H1 (cell line): ENCODE data around the gene MLYCD. TPM values are rescaled to one million over a fixed set of nuclear protein-coding genes. Genes with fewer than 3 reads are reported as not detected.

Experiments
- CTCF ChIA-PET: fragments of 300-600 bp; sonication (Branson Sonifier 250); formaldehyde crosslinking; loops from one replicate; lab custom pipeline; 2021; ENCODE audit not compliant: partially characterized antibody; lab: Charles Lee
- POLR2A ChIA-PET: fragments of 300-600 bp; sonication (Branson Sonifier 250); formaldehyde crosslinking; loops from one replicate; lab custom pipeline; 2021; ENCODE audit warnings: inconsistent platforms; ENCODE audit not compliant: partially characterized antibody; lab: Charles Lee
- DNase-seq, 2 experiments: peaks; one replicate each; pipeline versions ENCODE4 v3.0.0 to v3.0.0-alpha.2; 2010 to 2022; ENCODE audit warnings: low spot score in 2 of 2, low read depth in 1 of 2, mixed read lengths in 1 of 2
- FAIRE-seq: peaks from 2 replicates; lab custom pipeline; 2011; peaks lifted over from hg19 to GRCh38; lab: Jason Lieb, UNC
- H2AFZ ChIP-seq: 2 replicates; pipeline ENCODE4 v1.8.1; 2012; ENCODE audit warnings: low read length, inconsistent platforms
- H2AK5ac ChIP-seq: 2 replicates; pipeline ENCODE4 v1.6.1; 2013; ENCODE audit warnings: low read depth, low read length
- H2BK120ac ChIP-seq: replicated peaks from 2 replicates; pipeline ENCODE3; 2013; ENCODE audit warnings: low read depth, low read length, inconsistent platforms
- H2BK12ac ChIP-seq: 2 replicates; pipeline ENCODE4 v1.6.1; 2013; ENCODE audit warnings: low read depth, low read length
- H2BK15ac ChIP-seq: 2 replicates; pipeline ENCODE4 v1.6.1; 2013; ENCODE audit warnings: low read length
- H2BK20ac ChIP-seq: 2 replicates; pipeline ENCODE4 v1.6.1; 2013; ENCODE audit warnings: low read length
- H2BK5ac ChIP-seq: 2 replicates; pipeline ENCODE4 v1.6.1; 2013; ENCODE audit warnings: low read depth, low read length
- H3K14ac ChIP-seq: 2 replicates; pipeline ENCODE4 v1.6.1; 2013; ENCODE audit warnings: inconsistent platforms; ENCODE audit not compliant: insufficient read length
- H3K18ac ChIP-seq: 2 replicates; pipeline ENCODE4 v1.6.1; 2013; ENCODE audit warnings: low read length; ENCODE audit errors: extremely low read depth
- H3K23ac ChIP-seq: 2 replicates; pipeline ENCODE4 v1.6.1; 2013; ENCODE audit warnings: inconsistent platforms; ENCODE audit not compliant: insufficient read length
- H3K23me2 ChIP-seq: 2 replicates; pipeline ENCODE4 v1.6.1; 2013; ENCODE audit warnings: low read depth, low read length
- H3K27ac ChIP-seq: 2 replicates; pipeline ENCODE4 v1.6.1; 2011; ENCODE audit warnings: low read depth, low read length, inconsistent platforms
- H3K27me3 ChIP-seq, 4 experiments: replicated peaks in 1 of 4; 1 replicate in 1 of 4; 2 replicates in 3 of 4; pipeline versions ENCODE4 v1.6.1 to v1.8.1; 2011 to 2013; ENCODE audit warnings: low read length in 3 of 4, mild to moderate bottlenecking in 3 of 4, inconsistent platforms in 2 of 4, mixed read lengths in 2 of 4, moderate library complexity in 1 of 4; ENCODE audit not compliant: control insufficient read depth in 3 of 4, insufficient read depth in 3 of 4; ENCODE audit errors: extremely low read depth in 1 of 4
- H3K36me3 ChIP-seq, 4 experiments: 2 replicates each; pipeline versions ENCODE4 v1.6.1 to v1.8.1; 2011 to 2013; ENCODE audit warnings: mild to moderate bottlenecking in 4 of 4, low read length in 3 of 4, moderate library complexity in 2 of 4, control low read depth in 1 of 4, inconsistent platforms in 1 of 4; ENCODE audit not compliant: insufficient read depth in 4 of 4, control insufficient read depth in 2 of 4
- H3K4ac ChIP-seq: replicated peaks from 2 replicates; pipeline ENCODE3; 2013; ENCODE audit warnings: low read length, low read depth, mixed read lengths, inconsistent platforms; ENCODE audit not compliant: insufficient read length
- H3K4me1 ChIP-seq, 4 experiments: replicated peaks in 1 of 4; 1 replicate in 1 of 4; 2 replicates in 3 of 4; pipeline versions ENCODE4 v1.6.1 to v1.8.1; 2011 to 2013; ENCODE audit warnings: low read length in 3 of 4, inconsistent platforms in 2 of 4, mixed read lengths in 1 of 4; ENCODE audit not compliant: insufficient read depth in 4 of 4, control insufficient read depth in 3 of 4
- H3K4me2 ChIP-seq, 2 experiments: 2 replicates each; pipeline versions ENCODE4 v1.6.1 to v1.8.1; 2011 to 2013; ENCODE audit warnings: low read depth in 2 of 2, low read length in 2 of 2, control low read depth in 1 of 2, inconsistent platforms in 1 of 2, mild to moderate bottlenecking in 1 of 2; ENCODE audit not compliant: insufficient read depth in 1 of 2
- H3K4me3 ChIP-seq, 4 experiments: fragments of 200-600, 300-600 bp in 1 of 4; sonication (generic), shearing (Covaris generic), sonication (Bioruptor Twin) in 1 of 4; 2 replicates each; pipeline versions ENCODE4 v1.5.1 to v1.8.1; 2011 to 2016; ENCODE audit warnings: low read length in 4 of 4, low read depth in 3 of 4, control low read depth in 2 of 4, inconsistent platforms in 2 of 4, mild to moderate bottlenecking in 2 of 4, mixed read lengths in 1 of 4, moderate library complexity in 1 of 4; ENCODE audit not compliant: insufficient read depth in 2 of 4; ENCODE audit errors: extremely low read depth in 1 of 4
- H3K56ac ChIP-seq: replicated peaks from 2 replicates; pipeline ENCODE3; 2013; ENCODE audit warnings: low read depth, mild to moderate bottlenecking, mixed read lengths, low read length, inconsistent platforms; ENCODE audit not compliant: insufficient read length
- H3K79me1 ChIP-seq: 2 replicates; pipeline ENCODE4 v1.6.1; 2013; ENCODE audit warnings: low read depth, low read length, control low read depth
- H3K79me2 ChIP-seq, 2 experiments: 2 replicates each; pipeline versions ENCODE4 v1.6.1 to v1.8.1; 2012 to 2013; ENCODE audit warnings: low read length in 2 of 2, mild to moderate bottlenecking in 2 of 2, inconsistent platforms in 1 of 2; ENCODE audit not compliant: insufficient read depth in 2 of 2, control insufficient read depth in 1 of 2
- H3K9ac ChIP-seq, 4 experiments: replicated peaks in 1 of 4; 1 replicate in 1 of 4; 2 replicates in 3 of 4; pipeline versions ENCODE4 v1.6.1 to v1.8.1; 2011 to 2013; ENCODE audit warnings: low read depth in 3 of 4, low read length in 3 of 4, control low read depth in 2 of 4, mild to moderate bottlenecking in 2 of 4, moderate library complexity in 2 of 4, inconsistent platforms in 1 of 4; ENCODE audit errors: extremely low read depth in 1 of 4
- H3K9me3 ChIP-seq, 2 experiments: 2 replicates each; pipeline versions ENCODE4 v1.6.1 to v1.8.1; 2012 to 2013; ENCODE audit warnings: mild to moderate bottlenecking in 2 of 2, moderate library complexity in 2 of 2, control low read depth in 1 of 2, inconsistent platforms in 1 of 2, low read depth in 1 of 2, low read length in 1 of 2, mixed read lengths in 1 of 2; ENCODE audit not compliant: insufficient read depth in 2 of 2
- H4K20me1 ChIP-seq, 2 experiments: replicated peaks in 1 of 2; 2 replicates each; pipeline versions ENCODE3 to v1.8.1; 2011 to 2013; ENCODE audit warnings: inconsistent platforms in 2 of 2, low read length in 2 of 2, mild to moderate bottlenecking in 1 of 2; ENCODE audit not compliant: insufficient read depth in 2 of 2, control insufficient read depth in 1 of 2
- H4K5ac ChIP-seq: 2 replicates; pipeline ENCODE4 v1.6.1; 2013; ENCODE audit warnings: low read length, low read depth, mixed read lengths, inconsistent platforms; ENCODE audit not compliant: insufficient read length
- H4K8ac ChIP-seq: 2 replicates; pipeline ENCODE4 v1.8.0; 2013; ENCODE audit warnings: mild to moderate bottlenecking, moderate library complexity, low read length, inconsistent platforms; ENCODE audit not compliant: insufficient read depth; ENCODE audit errors: extremely low read depth
- H4K91ac ChIP-seq: replicated peaks from 2 replicates; pipeline ENCODE3; 2013; ENCODE audit warnings: low read length, mixed read lengths, inconsistent platforms; ENCODE audit not compliant: insufficient read length
- BACH1 ChIP-seq: IDR thresholded peaks from 2 replicates; pipeline ENCODE4 v1.6.1; 2012; ENCODE audit warnings: low read length, improper control_type of control experiment
- CEBPB ChIP-seq: IDR thresholded peaks from 2 replicates; pipeline ENCODE4 v1.6.1; 2012; ENCODE audit warnings: low read depth, low read length
- CTBP2 ChIP-seq: IDR thresholded peaks from 2 replicates; pipeline ENCODE4 v1.7.0; 2011; ENCODE audit warnings: borderline replicate concordance, mild to moderate bottlenecking, moderate library complexity, mixed read lengths, low read length; ENCODE audit not compliant: insufficient read depth, insufficient read length
- EZH2 ChIP-seq: fragments of 200-600 bp; sonication (generic); IDR thresholded peaks from 2 replicates; pipeline ENCODE4 v1.7.1; 2012; ENCODE audit warnings: low read depth, mild to moderate bottlenecking, moderate library complexity, low read length, inconsistent platforms; ENCODE audit not compliant: severe bottlenecking
- GTF2F1 ChIP-seq: IDR thresholded peaks from 2 replicates; pipeline ENCODE4 v1.6.1; 2012; ENCODE audit warnings: low read depth, low read length, improper control_type of control experiment, borderline replicate concordance
- KDM5A ChIP-seq: fragments of 200-600 bp; IDR thresholded peaks from 2 replicates; pipeline ENCODE4 v1.7.1; 2012; ENCODE audit warnings: mild to moderate bottlenecking, low read length, inconsistent platforms, mixed read lengths
- PHF8 ChIP-seq: fragments of 200-600 bp; sonication (generic); conservative IDR thresholded peaks from 2 replicates; pipeline ENCODE4 v1.7.1; 2012; ENCODE audit warnings: low read depth, mild to moderate bottlenecking, inconsistent platforms, low read length, moderate library complexity
- POLR2AphosphoS5 ChIP-seq: IDR thresholded peaks from 2 replicates; pipeline ENCODE4 v1.6.1; 2011; ENCODE audit warnings: low read depth, low read length
- RNF2 ChIP-seq: fragments of 200-900, 300-1000 bp; sonication (generic); IDR thresholded peaks from 2 replicates; pipeline ENCODE4 v1.7.1; 2016; ENCODE audit warnings: borderline replicate concordance, low read depth, mild to moderate bottlenecking, antibody characterized with exemption, low read length; ENCODE audit not compliant: poor library complexity, severe bottlenecking; ENCODE audit errors: missing control alignments
- SIN3A ChIP-seq, 2 experiments: IDR thresholded peaks in 1 of 2; conservative IDR thresholded peaks in 1 of 2; 2 replicates each; pipeline ENCODE4 v1.6.1; 2011 to 2012; ENCODE audit warnings: low read length in 2 of 2, improper control_type of control experiment in 1 of 2, low read depth in 1 of 2, mild to moderate bottlenecking in 1 of 2
- SP4 ChIP-seq: IDR thresholded peaks from 2 replicates; pipeline ENCODE4 v1.6.1; 2012; ENCODE audit warnings: low read length, inconsistent platforms
- SRF ChIP-seq: IDR thresholded peaks from 2 replicates; pipeline ENCODE4 v1.6.1; 2011; ENCODE audit warnings: mild to moderate bottlenecking, low read depth, low read length, moderate library complexity
- USF2 ChIP-seq: IDR thresholded peaks from 2 replicates; pipeline ENCODE4 v1.6.1; 2011; ENCODE audit warnings: low read length, improper control_type of control experiment
- WGBS, 2 experiments: shearing (Covaris generic) in 1 of 2; methylation state at CpG; one replicate each; pipeline versions ENCODE4 v1.1.6 to v1.1.7; 2013 to 2015; ENCODE audit warnings: low lambda C conversion rate in 2 of 2, mixed read lengths in 2 of 2, inconsistent platforms in 1 of 2, low coverage in 1 of 2, missing lambda C conversion rate in 1 of 2; ENCODE audit not compliant: insufficient replicate concordance in 2 of 2, insufficient coverage in 1 of 2, insufficient read length in 1 of 2; ENCODE audit errors: extremely low coverage in 1 of 2, missing lambda C conversion rate in 1 of 2; 5-methylcytosine and 5-hydroxymethylcytosine counted together
- polyA plus RNA-seq, 7 experiments: library from polyadenylated mRNA; depleted of rRNA in 3 of 7; stranded (reverse) in 5 of 7; unstranded in 2 of 7; fragments of >200 nt in 5 of 7; fragments of 200-250 nt in 2 of 7; gene quantifications; 1 replicate in 5 of 7; 2 replicates in 1 of 7; 4 replicates in 1 of 7; pipeline versions ENCODE4 v1.2.1 to v1.2.3, GENCODE V29; 2011 to 2013; ENCODE audit warnings: missing spikeins in 2 of 7, mixed read lengths in 2 of 7
- total RNA-seq: library from RNA; stranded (reverse); fragmentation: NEBNext Ultra II Directional; extraction: Animal tissue kit (Norgen Biotek cat#: 25700); gene quantifications from 2 replicates; pipeline ENCODE4 v1.2.1, GENCODE V29; 2021

The MLYCD gene
- total and polyA plus RNA-seq, 2 of the 8 experiments (the other 6 are each of a cell fraction or from before 2014, with no cell fraction given): 3.7 to 7.0 TPM

GRCh38 chr16:83942074-83942473 is 43.2 kb downstream of the MLYCD start:
- no peak overlapping the region for H3K4me2 ChIP-seq
- 94% methylated on average over 10 of the region's 14 CpGs; no CpG with 5 or more reads in 1 of the 2 experiments for WGBS, 2 experiments
- POLR2A ChIA-PET: no interaction called here
- no peak for TF ChIP-seq POLR2AphosphoS5
- TF ChIP-seq BACH1: no peak
- TF ChIP-seq CEBPB: no peak
- TF ChIP-seq SIN3A (conservative IDR thresholded peaks at IDR 0.05 in 1 of 2, IDR thresholded peaks at IDR 0.05 in 1 of 2; ENCODE audit: low read depth in 1 of 2, low read length in 2 of 2): no peak
- no peak for TF ChIP-seq EZH2
- TF ChIP-seq GTF2F1: no peak
- TF ChIP-seq CTBP2: no peak
- no peak for TF ChIP-seq KDM5A
- TF ChIP-seq USF2: no peak
- TF ChIP-seq SP4: no peak
- no peak for TF ChIP-seq RNF2
- no peak for TF ChIP-seq PHF8
- TF ChIP-seq SRF: no peak

More at GRCh38 chr16:83942074-83942473, 43.2 kb downstream of the MLYCD start:
- no peak overlapping the region for H4K8ac ChIP-seq
- H2BK120ac ChIP-seq: no peak overlapping the region
- no peak overlapping the region for H3K9ac ChIP-seq
- H3K27ac ChIP-seq: no peak overlapping the region
- H3K23me2 ChIP-seq: no peaks in the 10 kb centered on the region
- H3K79me1 ChIP-seq: no peaks in the 10 kb centered on the region
- no peak overlapping the region for H3K56ac ChIP-seq
- H2AK5ac ChIP-seq: no peak overlapping the region
- H3K4ac ChIP-seq: no peak overlapping the region
- H2AFZ ChIP-seq: no peak overlapping the region
- CTCF ChIA-PET: no interaction called here
- H3K14ac ChIP-seq: no peak overlapping the region
- no peaks in the 10 kb centered on the region for H3K9me3 ChIP-seq
- DNase-seq (no peak), FAIRE-seq (no peak)
- H2BK12ac ChIP-seq: no peak overlapping the region
- no peak overlapping the region for H2BK15ac ChIP-seq
- H4K5ac ChIP-seq: no peak overlapping the region
- H3K79me2 ChIP-seq: no peaks in the 10 kb centered on the region
- no peak overlapping the region for H2BK20ac ChIP-seq
- H3K4me3 ChIP-seq: no peak overlapping the region
- H4K20me1 ChIP-seq: peaks cover 0 to 8% of the 10 kb centered on the region in 2 experiments
- H2BK5ac ChIP-seq: no peak overlapping the region
- H3K18ac ChIP-seq: no peak overlapping the region
- peaks cover 0 to 5% (median 3%) of the 10 kb centered on the region in 4 experiments; a peak in 3 of 7 replicates for H3K4me1 ChIP-seq
- H4K91ac ChIP-seq: no peak overlapping the region
- H3K23ac ChIP-seq: no peak overlapping the region
- no peaks in the 10 kb centered on the region; a peak in 2 of 7 replicates for H3K27me3 ChIP-seq
- no peaks in the 10 kb centered on the region for H3K36me3 ChIP-seq
